ENCODE data around the gene HSD17B4. TPM values are rescaled to one million over a fixed set of nuclear protein-coding genes. Genes with fewer than 3 reads are reported as not detected.
"Not testable (repeated sequence)": the region's sequence is repeated elsewhere in the genome, so short reads cannot be mapped to it uniquely, and the experiment has no call there.

The HSD17B4 gene
- total RNA-seq, 1 donor from 2014 or later = 167 TPM

DNA sequence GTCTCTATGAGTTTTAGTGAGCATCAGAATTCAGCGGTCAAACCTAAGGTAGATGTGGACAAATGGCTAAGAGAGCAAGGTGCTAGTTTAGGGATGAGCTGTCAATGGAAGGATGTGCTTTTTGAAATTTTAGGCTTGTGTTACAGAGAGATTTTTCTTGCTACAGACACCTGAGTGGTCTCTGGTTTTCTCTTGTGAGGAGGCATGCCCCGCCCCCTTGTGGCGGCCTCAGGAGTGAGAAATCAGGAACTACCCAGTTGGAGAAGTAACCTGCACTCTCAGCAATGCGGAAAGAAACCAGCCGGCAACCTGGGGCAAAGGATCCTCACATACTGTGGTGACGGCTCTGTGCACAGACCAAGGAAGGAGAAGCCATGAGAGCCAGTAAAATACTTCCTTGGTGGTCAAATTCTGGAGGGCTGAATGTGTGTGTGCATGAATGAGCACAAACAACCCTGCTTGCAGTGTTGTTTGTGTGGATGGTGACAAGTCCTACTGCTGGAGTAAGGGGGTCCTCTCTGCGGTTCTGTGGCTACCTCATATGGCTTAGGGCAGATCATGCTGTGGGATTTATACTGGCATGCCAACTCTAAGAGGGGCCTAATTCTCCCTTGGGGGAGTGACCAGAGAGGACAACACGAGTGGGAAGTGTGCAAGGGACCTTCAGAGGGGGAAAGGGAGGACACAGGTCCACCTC, 16.7 kb upstream of the HSD17B4 start:
- DNase-seq = no peak

DNA sequence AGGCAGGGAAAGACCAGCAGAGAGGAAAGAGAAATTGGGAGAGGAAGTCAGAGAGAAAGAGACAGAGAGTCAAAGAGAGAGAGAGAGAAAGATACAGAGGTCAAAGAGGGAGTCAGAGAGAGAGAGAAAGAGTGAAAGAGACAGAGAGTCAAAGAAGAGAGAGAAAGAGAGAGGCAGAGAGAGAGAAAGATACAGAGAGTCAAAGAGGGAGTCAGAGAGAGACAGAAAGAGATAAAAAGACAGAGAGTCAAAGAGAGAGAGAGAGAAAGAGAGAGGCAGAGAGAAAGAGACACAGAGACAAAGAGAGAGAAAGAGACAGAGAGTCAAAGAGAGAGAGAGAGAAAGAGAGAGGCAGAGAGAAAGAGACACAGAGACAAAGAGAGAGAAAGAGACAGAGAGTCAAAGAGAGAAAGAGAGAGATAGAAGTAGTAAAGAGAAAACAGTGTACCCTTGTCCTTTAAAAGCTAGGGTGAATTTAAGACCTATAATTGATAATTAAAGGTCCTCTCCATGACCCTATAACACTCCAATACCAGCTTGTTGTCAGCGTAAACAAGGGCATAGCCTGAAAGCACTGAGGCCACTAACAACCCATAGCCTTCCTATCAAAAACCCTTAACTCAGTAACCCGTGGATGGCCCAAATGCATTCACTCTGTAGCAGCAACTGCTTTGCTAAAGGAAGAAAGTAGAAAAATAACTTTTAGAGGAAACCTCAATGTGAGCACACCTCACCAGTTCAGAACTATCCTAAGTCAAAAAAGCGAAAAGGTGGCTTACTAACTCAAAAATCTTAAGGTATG, 14.3 kb upstream of the HSD17B4 start:
- not testable (repeated sequence) for DNase-seq

DNA sequence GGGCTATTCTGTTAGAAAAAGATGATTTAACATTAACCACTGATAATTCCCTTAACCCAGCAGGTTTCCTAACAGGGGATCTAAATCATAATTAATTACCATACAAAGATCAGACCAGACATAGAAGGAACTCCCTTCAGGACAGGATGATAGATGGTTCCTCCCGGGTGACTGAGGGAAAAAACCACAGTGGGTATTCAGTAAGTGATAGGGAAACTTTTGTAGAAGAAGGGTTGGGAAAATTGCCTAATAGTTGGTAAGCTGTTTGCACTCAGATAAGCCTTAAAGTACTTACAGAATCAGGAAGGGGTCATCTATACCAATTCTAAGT, 13.7 kb upstream of the HSD17B4 start:
- DNase-seq = not testable (repeated sequence)

DNA sequence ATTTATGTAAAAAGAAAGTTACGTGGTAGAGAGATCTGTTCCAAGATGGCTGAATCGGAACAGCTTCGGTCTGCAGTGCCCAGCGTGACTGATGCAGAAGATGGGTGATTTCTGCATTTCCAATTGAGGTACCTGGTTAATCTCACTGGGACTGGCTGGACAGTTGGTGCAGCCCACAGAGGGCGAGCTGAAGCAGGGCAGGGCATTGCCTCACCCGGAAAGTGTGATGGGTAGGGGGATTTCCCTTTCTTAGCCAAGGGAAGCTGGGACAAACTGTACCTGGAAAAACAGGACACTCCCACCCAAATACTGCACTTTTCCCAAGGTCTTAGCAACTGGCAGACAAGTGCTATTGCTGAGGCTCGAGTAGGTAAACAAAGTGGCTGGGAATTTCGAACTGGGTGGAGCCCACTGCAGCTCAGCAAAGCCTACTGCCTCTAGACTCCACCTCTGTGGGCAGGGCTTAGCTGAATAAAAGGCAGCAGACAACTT, 13.1 kb upstream of the HSD17B4 start:
- DNase-seq = no peak

DNA sequence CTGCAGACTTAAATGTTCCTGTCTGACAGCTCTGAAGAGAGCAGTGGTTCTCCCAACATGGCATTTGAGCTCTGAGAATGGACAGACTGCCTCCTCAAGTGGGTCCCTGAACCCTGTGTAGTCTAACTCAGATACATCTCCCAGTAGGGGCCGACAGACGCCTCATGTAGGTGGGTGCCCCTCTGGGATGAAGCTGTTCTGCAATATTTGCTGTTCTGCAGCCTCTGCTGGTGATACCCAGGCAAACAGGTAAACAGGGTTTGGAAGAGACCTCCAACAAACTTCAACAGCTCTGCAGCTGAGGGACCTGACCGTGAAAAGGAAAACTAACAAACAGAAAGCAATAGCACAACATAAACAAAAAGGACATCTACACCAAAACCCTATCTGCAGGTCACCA, 12.7 kb upstream of the HSD17B4 start:
- DNase-seq = not testable (repeated sequence)

DNA sequence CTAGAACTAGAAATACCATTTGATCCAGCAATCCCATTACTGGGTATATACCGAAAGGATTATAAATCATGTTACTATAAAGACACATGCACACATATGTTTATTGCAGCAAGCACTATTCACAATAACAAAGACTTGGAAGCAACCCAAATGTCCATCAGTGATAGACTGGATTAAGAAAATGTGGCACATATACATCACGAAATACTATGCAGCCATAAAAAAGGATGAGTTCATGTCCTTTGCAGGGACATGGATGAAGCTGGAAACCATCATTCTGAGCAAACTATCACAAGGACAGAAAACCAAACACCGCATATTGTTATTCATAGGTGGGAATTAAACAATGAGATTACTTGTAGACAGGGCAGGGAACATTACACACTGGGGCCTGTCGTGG, 7.7 kb upstream of the HSD17B4 start:
- DNase-seq = not testable (repeated sequence)

DNA sequence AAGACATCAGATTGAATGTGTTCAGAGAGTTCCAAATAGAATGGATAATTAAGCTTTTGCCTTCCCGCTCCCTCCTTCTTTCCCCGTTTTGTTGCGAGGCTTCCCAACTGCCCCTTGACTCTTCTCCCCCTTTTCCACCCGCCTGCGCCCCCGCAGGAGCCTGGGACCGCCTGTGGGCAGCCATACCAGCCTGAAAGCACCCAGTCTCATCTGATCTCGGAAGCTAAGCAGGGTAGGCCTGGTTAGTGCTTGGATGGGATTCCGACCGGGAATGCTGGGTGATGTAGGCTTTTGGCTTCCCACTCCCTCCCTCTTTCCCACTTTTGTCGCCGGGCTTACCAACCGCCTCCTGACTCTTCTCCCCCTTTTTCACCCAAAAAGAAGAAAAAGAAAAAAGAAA, 6.8 kb upstream of the HSD17B4 start:
- DNase-seq = no peak

DNA sequence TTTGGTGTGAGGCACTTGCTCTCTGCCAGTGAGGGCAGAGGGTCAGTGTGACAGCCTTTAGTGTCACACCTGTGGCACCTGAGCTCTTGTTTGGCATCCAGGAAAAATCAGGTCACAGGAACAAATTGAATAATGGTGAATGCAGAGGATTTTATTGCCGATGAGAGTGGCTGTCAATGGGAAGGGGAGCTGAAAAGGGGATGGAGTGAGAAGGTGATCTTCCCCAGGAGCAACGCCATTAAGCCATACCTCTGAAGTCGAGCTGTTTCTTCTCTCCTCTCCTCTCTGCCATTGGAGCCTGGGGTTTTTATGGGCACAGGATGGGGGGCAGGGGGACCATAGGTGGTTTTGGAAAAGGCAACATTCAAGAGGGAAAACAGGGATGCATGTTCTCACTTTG, 2.4 kb upstream of the HSD17B4 start:
- no peak for DNase-seq

DNA sequence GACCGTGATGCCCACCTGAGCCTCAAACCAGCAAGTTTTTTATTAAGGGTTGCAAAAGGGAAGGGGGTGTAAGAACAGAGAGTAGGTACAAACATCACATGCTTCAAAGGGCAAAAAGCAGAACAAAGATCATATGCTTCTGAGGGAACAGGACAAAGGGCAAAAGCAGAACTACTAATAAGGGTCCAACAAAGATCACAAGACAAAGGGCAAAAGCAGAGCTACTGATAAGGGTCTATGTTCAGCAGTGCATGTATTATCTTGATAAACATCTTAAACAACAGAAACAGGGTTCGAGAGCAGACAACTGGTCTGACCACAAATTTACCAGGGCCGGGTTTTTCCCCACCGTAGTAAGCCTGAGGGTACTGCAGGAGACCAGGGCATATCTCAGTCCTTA, 1.7 kb upstream of the HSD17B4 start:
- not testable (repeated sequence) for DNase-seq

DNA sequence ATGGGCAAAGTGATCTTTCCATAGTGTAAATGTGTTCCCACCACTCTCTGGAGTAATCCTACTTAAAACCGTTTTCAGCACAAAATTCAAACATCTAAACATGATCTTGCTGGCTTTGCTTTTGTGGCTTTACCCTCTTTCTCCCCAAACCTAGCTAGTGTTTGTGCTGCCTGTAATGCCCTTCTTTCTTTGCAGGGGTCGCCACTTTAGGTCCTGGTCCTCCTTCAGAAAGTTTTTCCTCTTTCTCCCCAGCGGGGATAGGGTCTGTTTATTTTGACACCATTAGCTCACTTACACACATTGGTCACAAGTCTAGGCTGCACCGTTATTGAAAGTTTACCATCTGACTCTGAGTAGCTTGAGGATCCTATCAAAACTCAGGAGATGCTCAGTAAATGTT, 736 bp upstream of the HSD17B4 start:
- no peak for DNase-seq

DNA sequence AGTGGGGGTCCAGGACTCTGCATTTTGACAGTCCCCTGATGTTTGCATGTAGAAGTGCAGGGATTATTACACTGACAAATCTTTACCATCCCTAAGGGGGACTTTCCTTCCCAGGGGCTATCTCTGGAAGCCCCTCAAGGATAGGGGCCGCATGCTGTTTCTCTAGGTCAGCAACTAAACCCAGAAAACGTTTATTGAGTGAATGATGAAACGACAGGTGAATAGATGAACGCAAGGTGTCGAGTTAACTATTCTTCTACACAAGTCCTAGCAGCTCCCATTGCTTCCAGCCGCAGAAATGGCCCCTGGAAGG, 281 bp upstream of the HSD17B4 start:
- DNase-seq = no peak

DNA sequence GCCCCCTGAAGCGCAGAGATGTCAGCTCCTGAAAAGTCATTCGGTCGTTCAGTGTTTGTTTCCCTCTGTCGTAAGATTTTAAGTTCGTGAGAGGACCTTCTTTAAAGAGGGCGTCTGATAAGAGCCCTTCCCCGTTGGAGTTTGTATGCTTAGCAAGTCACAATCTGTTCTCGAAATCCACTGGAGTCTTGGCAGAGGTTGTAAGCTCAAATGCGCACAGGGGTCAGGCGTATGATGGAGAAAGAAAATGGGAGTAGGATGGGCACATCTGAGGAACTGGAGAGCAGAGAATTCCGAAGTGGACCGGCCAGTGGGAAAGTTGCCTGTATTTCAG, 710 bp downstream of the HSD17B4 start:
- peak; percentile 44 for DNase-seq

DNA sequence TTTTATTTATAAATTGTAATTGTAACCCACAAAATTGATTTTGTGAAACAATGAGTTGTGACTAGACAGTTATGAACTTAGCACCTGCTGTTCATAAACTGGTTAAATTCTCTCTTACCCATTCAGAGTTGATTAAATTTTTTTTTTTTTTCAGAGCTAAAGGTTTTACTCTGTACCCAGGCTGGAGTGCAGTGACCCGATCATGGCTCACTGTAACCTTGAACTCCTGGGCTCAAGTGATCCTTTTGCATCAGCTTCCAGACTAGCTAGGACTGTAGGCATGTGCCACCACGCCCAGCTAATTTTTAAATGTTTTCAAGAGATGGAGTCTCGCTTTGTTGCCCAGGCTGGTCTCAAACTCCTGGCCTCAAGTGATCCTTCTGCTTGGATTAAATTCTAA, 1.9 kb downstream of the HSD17B4 start:
- no peak for DNase-seq

DNA sequence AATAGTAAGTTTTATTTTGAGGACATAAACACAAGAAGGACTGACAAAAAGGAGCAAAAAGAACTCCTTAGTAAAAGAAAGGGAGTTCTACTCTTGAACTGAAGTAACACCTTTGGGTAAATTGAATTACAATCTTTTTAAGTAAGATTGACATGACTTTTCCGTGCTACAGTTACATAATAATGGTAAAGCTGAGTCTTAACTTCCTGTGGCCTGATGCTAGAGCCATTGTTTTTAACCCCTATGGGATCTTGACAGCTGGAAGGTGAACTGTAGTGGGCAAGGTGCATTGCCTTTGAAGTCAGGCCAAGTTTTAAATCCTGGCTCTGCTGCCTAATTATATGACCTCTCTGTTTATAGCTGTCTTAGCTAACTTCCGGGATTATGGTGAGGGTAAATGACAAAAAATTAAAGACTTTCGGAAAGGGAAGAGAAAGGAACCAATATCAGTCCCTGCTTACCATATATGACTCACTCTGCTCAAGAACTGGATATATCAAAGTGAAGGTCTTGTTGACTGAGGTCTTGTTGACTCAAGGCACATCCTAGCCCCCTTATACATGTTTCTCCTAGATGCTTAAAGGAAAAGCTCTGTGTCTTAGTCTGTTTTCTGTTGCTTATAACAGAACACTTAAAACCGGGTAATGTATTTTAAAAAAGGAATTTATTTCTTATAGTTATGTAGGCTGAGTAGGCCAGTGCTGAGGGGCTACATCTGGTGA, 6.8 kb downstream of the HSD17B4 start:
- DNase-seq = no peak

DNA sequence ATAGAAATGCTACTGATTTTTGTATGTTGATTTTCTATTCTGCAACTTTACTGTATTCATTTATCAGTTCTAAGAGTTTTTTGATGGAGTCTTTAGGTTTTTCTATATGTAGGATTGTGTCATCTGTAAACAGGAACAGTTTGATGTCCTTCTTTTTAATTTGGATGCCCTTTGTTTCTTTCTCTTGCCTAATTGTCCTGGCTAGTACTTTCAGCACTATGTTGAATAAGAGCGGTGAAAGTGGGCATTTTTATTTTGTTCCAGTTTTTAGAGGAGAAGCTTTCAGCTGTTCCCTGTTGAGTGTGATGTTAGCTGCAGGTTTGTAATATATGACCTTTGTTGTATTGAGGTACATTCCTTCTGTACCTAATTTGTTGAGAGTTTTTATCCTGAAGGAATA, 13.3 kb downstream of the HSD17B4 start:
- DNase-seq = no peak

DNA sequence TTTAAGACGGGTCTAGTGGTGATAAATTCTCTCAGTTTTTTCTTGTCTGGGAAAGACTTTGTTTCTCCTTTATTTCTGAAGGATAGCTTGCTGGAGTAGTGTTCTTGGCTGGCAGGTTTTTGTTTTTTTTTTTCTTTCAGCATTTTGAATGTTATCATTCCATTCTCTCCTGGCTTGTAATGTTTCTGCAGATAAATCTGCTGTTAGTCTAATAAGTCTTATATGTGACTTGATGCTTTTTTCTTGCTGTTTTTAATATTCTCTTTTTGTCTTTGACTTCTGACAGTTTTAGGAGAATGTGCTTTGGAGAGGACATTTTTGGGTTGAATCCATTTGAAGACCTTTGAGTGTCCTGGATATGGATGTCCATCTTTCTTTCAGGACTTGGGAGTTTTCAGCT, 16.0 kb downstream of the HSD17B4 start:
- no peak for DNase-seq

DNA sequence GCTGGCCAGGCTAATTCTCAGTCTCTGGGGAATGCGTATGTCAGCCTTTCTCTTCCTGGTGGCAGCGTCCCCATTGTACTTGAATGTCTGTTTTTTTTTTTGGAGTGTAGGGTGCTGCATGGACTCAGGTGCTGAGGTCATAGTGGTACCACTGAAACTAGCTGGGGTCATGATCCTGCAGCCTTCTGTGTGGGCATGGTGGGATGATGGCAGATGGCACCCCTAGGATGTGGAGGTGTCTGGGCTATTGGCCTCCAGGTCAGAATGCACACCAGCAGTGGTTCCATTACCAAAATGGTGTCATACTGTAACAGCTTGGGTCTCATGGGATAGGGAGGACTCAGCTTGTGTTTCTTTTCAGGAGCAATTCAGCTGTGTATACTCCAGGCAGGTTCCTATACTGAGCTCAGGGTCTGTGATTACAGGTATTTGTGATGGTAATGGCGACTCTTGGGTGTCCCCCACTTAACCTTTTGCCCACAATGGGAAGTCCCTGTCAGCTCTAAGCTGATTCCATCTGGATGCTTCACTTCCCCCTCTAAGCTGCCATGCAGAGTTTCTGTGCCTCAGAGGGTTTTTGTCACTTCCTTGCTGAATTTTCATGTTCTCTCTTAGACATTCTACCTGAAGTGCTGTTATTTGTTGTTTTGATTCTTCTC, 17.9 kb downstream of the HSD17B4 start:
- no peak for DNase-seq

DNA sequence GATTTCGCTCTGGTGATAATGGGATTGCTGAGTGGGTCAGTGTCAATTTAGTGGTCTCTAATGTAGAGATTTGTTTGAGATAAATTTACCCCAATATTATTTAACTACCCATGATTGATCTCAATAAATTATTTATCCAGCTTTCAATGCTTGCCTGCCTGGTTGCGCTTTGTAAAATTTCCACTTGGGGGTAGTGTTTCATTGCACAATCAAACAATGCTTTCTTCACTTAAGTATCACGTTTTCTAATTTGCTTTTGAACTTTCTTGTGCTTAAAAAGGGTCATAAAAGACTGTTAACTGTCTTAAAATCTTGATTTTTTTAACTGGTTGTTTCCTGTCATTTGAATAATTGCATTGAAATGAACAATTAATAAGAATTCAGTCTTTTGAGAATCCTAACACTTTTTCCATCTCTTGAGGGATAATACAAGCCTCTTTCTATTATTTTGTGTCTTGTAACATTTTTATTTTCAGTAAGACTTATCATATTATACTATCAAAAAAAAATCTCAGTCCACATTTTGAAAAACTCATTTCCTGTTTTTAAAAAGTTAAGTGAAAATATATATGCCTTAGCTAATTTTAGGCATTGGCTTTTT, 18.7 kb downstream of the HSD17B4 start:
- no peak for DNase-seq

DNA sequence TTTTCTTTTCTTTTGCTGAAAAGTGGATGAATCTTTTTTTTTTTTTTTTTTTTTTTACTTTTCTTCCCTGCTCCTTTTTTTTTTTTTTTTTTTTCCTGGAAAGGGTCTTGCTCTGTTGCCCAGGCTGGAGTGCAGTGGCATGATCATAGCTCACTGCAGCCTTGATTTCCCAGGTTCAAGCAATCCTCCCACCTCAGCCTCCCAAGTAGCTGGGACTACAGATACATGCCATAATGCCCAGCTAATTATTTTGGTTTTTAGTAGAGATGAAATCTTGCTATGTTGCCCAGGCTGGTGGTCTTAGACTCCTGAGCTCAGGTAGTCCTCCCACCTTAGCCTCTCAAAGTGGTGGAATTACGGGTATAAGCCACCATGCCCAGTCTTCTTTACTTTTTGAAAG, 20.9 kb downstream of the HSD17B4 start:
- no peak for DNase-seq

DNA sequence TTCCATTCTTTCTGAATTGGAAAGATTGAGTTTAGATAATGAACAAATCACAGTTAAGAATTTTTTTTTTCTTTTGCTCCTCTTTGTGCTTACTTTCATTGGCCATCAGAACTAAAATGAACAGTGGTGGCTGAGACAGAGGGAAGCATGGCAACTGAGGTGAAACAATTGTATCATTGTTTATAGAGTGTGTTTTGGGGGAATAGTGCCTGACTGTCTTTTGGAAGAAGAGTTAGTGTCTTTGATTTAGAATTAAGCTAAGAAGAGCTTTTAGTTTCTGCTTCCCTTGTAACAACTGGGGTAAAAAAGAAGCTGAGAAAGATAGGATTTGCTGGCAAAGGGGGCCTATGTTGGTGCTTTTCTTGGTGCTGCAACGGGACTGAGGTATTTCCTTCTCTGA, 24.0 kb downstream of the HSD17B4 start:
- no peak for DNase-seq

DNA sequence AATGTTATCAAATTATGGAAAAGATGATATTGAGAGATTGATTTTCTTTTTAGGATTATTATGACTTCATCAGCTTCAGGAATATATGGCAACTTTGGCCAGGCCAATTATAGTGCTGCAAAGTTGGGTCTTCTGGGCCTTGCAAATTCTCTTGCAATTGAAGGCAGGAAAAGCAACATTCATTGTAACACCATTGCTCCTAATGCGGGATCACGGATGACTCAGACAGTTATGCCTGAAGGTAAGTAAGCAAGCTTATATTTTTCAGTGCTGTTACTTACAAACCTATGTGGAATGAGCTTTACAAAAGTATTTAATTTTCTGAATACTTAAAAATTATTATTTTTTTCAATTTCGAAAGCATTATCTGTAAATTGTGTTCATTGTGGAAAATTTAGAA, 26.5 kb downstream of the HSD17B4 start:
- DNase-seq = no peak

DNA sequence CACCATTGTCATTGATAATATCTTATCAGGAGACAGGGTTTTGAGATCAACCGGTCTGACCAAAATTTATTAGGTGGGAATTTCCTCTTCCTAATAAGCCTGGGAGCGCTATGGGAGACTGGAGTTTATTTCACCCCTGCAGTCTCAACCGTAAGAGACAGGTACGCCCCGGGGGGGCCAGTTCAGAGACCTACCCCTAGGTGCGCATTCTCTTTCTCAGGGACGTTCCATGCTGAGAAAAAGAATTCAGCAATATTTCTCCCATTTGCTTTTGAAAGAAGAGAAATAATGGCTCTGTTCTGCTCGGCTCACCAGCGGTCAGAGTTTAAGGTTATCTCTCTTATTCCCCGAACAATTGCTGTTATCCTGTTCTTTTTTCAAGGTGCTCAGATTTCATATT, 28.3 kb downstream of the HSD17B4 start:
- not testable (repeated sequence) for DNase-seq

DNA sequence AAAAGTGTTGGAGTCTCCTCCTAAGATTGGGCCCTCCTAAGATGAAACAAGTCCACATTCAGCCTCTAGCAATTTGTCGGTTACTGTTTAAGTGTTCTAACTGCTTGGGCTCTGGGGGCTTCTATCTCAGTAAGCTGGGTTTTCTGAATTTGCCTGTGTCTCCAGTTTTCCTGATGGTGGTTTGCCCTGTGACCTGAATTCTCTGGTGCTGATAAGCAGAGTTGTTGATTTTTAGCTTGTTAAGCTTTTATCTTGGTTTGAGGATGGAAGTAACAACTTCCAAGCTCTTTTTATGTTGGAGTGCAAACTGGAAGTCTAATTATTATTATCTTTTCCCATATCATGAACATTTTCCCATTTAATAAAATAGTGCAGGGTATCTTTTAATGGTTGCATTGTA, 30.9 kb downstream of the HSD17B4 start:
- DNase-seq = no peak

Data from skin of body (tissue), 2 donors.